ENCODE data around the gene RAB44.

- TF ChIP-seq, protein P1, sequence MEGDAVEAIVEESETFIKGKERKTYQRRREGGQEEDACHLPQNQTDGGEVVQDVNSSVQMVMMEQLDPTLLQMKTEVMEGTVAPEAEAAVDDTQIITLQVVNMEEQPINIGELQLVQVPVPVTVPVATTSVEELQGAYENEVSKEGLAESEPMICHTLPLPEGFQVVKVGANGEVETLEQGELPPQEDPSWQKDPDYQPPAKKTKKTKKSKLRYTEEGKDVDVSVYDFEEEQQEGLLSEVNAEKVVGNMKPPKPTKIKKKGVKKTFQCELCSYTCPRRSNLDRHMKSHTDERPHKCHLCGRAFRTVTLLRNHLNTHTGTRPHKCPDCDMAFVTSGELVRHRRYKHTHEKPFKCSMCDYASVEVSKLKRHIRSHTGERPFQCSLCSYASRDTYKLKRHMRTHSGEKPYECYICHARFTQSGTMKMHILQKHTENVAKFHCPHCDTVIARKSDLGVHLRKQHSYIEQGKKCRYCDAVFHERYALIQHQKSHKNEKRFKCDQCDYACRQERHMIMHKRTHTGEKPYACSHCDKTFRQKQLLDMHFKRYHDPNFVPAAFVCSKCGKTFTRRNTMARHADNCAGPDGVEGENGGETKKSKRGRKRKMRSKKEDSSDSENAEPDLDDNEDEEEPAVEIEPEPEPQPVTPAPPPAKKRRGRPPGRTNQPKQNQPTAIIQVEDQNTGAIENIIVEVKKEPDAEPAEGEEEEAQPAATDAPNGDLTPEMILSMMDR (IDR thresholded peaks at IDR 0.05): no peak
- TF ChIP-seq TCF12 (IDR thresholded peaks at IDR 0.05): no peak
- TF ChIP-seq, protein P2, sequence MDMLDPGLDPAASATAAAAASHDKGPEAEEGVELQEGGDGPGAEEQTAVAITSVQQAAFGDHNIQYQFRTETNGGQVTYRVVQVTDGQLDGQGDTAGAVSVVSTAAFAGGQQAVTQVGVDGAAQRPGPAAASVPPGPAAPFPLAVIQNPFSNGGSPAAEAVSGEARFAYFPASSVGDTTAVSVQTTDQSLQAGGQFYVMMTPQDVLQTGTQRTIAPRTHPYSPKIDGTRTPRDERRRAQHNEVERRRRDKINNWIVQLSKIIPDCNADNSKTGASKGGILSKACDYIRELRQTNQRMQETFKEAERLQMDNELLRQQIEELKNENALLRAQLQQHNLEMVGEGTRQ (IDR thresholded peaks at IDR 0.05; ENCODE audit: borderline replicate concordance, low read depth, low read length): no peak
- TF ChIP-seq EP300 (IDR thresholded peaks at IDR 0.05; ENCODE audit: borderline replicate concordance in 1 of 2, low read depth in 1 of 2, low read length in 1 of 2): no peak
- no peak for TF ChIP-seq TAF1 (IDR thresholded peaks at IDR 0.05; ENCODE audit: borderline replicate concordance, low read depth, low read length)
- no peak for TF ChIP-seq MAX (IDR thresholded peaks at IDR 0.05; ENCODE audit: low read depth)
- TF ChIP-seq RAD21 (IDR thresholded peaks at IDR 0.05; ENCODE audit: low read length): no peak
- no peak for TF ChIP-seq EZH2phosphoT487 (IDR thresholded peaks at IDR 0.05; ENCODE audit: borderline replicate concordance, low read depth)
- TF ChIP-seq RCOR1 (IDR thresholded peaks at IDR 0.05; ENCODE audit: low read length): no peak
Measured at GRCh38 chr6:36668591-36668990, 29.0 kb upstream of the RAB44 start.

All from SK-N-SH (cell line).